Mesenchymal stem cell (in vitro differentiated cells and primary cell): ENCODE measurements around the gene DARS1.

Source experiments
- DNase-seq: peaks from one replicate; pipeline ENCODE4 v3.0.0-alpha.2; 2013
- H2AFZ ChIP-seq: one replicate; pipeline ENCODE4 v1.6.1; 2013; ENCODE audit warnings: low read depth, mild to moderate bottlenecking, control low read depth, inconsistent platforms, low read length, moderate library complexity
- H2AK5ac ChIP-seq: 2 replicates; pipeline ENCODE4 v1.6.1; 2013; ENCODE audit warnings: low read length, moderate library complexity, mild to moderate bottlenecking, inconsistent platforms; ENCODE audit not compliant: severe bottlenecking
- H2BK120ac ChIP-seq: one replicate; pipeline ENCODE4 v1.6.1; 2013; ENCODE audit warnings: low read depth, mild to moderate bottlenecking, inconsistent platforms, low read length, moderate library complexity
- H2BK12ac ChIP-seq, 2 experiments: one replicate each; pipeline ENCODE4 v1.6.1; 2013; ENCODE audit warnings: inconsistent platforms in 2 of 2, low read length in 2 of 2, mild to moderate bottlenecking in 2 of 2, moderate library complexity in 2 of 2, control low read depth in 1 of 2
- H2BK15ac ChIP-seq: one replicate; pipeline ENCODE4 v1.6.1; 2013; ENCODE audit warnings: mild to moderate bottlenecking, low read depth, inconsistent platforms; ENCODE audit not compliant: poor library complexity, severe bottlenecking
- H2BK5ac ChIP-seq: 2 replicates; pipeline ENCODE4 v1.6.1; 2013; ENCODE audit warnings: low read depth, mild to moderate bottlenecking, low read length, control low read depth, inconsistent platforms; ENCODE audit not compliant: poor library complexity, severe bottlenecking
- H3K14ac ChIP-seq, 2 experiments: one replicate each; pipeline ENCODE4 v1.6.1; 2013; ENCODE audit warnings: inconsistent platforms in 2 of 2, low read length in 2 of 2, control low read depth in 1 of 2, mild to moderate bottlenecking in 1 of 2, moderate library complexity in 1 of 2
- H3K18ac ChIP-seq, 2 experiments: one replicate each; pipeline ENCODE4 v1.6.1; 2013; ENCODE audit warnings: inconsistent platforms in 2 of 2, low read length in 2 of 2, control low read depth in 1 of 2, low read depth in 1 of 2, mild to moderate bottlenecking in 1 of 2
- H3K23ac ChIP-seq, 2 experiments: one replicate each; pipeline ENCODE4 v1.6.1; 2013; ENCODE audit warnings: inconsistent platforms in 2 of 2, low read length in 2 of 2, mild to moderate bottlenecking in 2 of 2, moderate library complexity in 2 of 2, control low read depth in 1 of 2
- H3K27ac ChIP-seq: 2 replicates; pipeline ENCODE4 v1.5.1; 2013; ENCODE audit warnings: mild to moderate bottlenecking, moderate library complexity, low read length, control low read depth, inconsistent platforms; ENCODE audit not compliant: poor library complexity, severe bottlenecking
- H3K27me3 ChIP-seq, 2 experiments: 2 replicates each; pipeline versions ENCODE4 v1.6.1 to v1.7.0; 2013; ENCODE audit warnings: low read length in 2 of 2, mild to moderate bottlenecking in 2 of 2, moderate library complexity in 2 of 2, control low read depth in 1 of 2, inconsistent platforms in 1 of 2; ENCODE audit not compliant: control insufficient read depth in 1 of 2, insufficient read depth in 1 of 2
- H3K36me3 ChIP-seq, 2 experiments: 2 replicates each; pipeline versions ENCODE4 v1.6.1 to v1.7.0; 2013; ENCODE audit warnings: low read length in 2 of 2, control low read depth in 1 of 2, inconsistent platforms in 1 of 2, low read depth in 1 of 2, mild to moderate bottlenecking in 1 of 2; ENCODE audit not compliant: insufficient read depth in 2 of 2, control insufficient read depth in 1 of 2
- H3K4ac ChIP-seq, 2 experiments: one replicate each; pipeline ENCODE4 v1.6.1; 2013; ENCODE audit warnings: inconsistent platforms in 2 of 2, low read length in 2 of 2, mild to moderate bottlenecking in 2 of 2, moderate library complexity in 2 of 2, control low read depth in 1 of 2, low read depth in 1 of 2
- H3K4me1 ChIP-seq: 2 replicates; pipeline ENCODE4 v1.6.1; 2013; ENCODE audit warnings: low read depth, low read length, control low read depth; ENCODE audit not compliant: control insufficient read depth, insufficient read depth
- H3K4me2 ChIP-seq: 2 replicates; pipeline ENCODE4 v1.6.1; 2013; ENCODE audit warnings: low read length, mild to moderate bottlenecking, inconsistent platforms; ENCODE audit not compliant: poor library complexity, severe bottlenecking
- H3K4me3 ChIP-seq, 2 experiments: 2 replicates each; pipeline versions ENCODE4 v1.5.1 to v1.7.0; 2013; ENCODE audit warnings: low read length in 2 of 2, mild to moderate bottlenecking in 2 of 2, control low read depth in 1 of 2, low read depth in 1 of 2; ENCODE audit not compliant: insufficient read depth in 1 of 2
- H3K79me1 ChIP-seq: replicated peaks from 2 replicates; pipeline ENCODE4 v1.6.1; 2013; ENCODE audit warnings: mild to moderate bottlenecking, control low read depth, low read length, inconsistent platforms; ENCODE audit not compliant: poor library complexity, severe bottlenecking
- H3K9ac ChIP-seq: 2 replicates; pipeline ENCODE4 v1.7.0; 2013; ENCODE audit warnings: mild to moderate bottlenecking, low read length, moderate library complexity
- H3K9me3 ChIP-seq: 2 replicates; pipeline ENCODE4 v1.7.0; 2013; ENCODE audit warnings: mild to moderate bottlenecking, low read length; ENCODE audit not compliant: control insufficient read depth
- H4K8ac ChIP-seq: one replicate; pipeline ENCODE4 v1.6.1; 2013; ENCODE audit warnings: inconsistent platforms, mild to moderate bottlenecking, low read length, moderate library complexity
- H4K91ac ChIP-seq: one replicate; pipeline ENCODE4 v1.6.1; 2013; ENCODE audit warnings: mild to moderate bottlenecking, low read length, inconsistent platforms
- WGBS: methylation state at CpG from one replicate; pipeline ENCODE4 v1.1.7; 2013; ENCODE audit warnings: mixed read lengths; 5-methylcytosine and 5-hydroxymethylcytosine counted together

DARS1 gene

GRCh38 chr2:135997380-135997779 is 12.0 kb upstream of the DARS1 start:
- Histone ChIP-seq H2AK5ac (no peak overlapping the region), H2AFZ (no peak overlapping the region), H2BK120ac (no peak overlapping the region), H2BK12ac (no peak overlapping the region), H3K23ac (no peak overlapping the region), H3K27me3 (no peaks in the 10 kb centered on the region), H2BK5ac (no peak overlapping the region), H3K9ac (no peak overlapping the region), H4K8ac (no peak overlapping the region), H3K4me3 (no peak overlapping the region), H2BK15ac (no peak overlapping the region), H3K14ac (no peak overlapping the region), H3K18ac (no peak overlapping the region), H3K4me2 (no peak overlapping the region), H3K9me3 (no peaks in the 10 kb centered on the region), H3K4me1 (peaks cover 2% of the 10 kb centered on the region), H4K91ac (no peak overlapping the region), H3K36me3 (no peaks in the 10 kb centered on the region), H3K4ac (no peak overlapping the region), H3K27ac (no peak overlapping the region), H3K79me1 (no peaks in the 10 kb centered on the region)
- 62% methylated on average over 5 of the region's 5 CpGs for WGBS
- DNase-seq, result no peak

DNA sequence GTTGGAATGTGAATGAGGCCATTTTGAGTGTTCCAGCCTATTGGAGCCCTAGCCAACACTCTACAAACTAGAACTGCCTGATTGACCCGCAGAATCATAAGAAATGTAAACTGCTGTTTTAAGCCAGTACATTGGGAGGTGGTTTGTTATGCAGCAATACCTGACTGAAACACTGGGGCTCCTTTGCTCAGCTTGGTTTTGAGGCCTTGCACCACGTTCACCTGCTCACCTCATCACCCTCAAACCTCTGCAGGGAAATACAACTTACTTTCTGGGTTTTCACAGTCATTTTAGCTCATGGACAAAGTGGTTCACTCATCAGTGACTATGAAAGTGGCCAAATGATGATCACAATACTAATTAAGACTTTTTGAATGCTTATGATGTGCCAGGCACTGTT is 10.9 kb upstream of the DARS1 start:
- no peak overlapping the region for H2AK5ac ChIP-seq
- H2BK12ac ChIP-seq, result no peak overlapping the region
- no peak overlapping the region for H3K23ac ChIP-seq
- no peak overlapping the region for H2BK5ac ChIP-seq
- H3K18ac ChIP-seq, result no peak overlapping the region
- no peak overlapping the region for H3K4me3 ChIP-seq
- H3K14ac ChIP-seq, result no peak overlapping the region
- H3K9me3 ChIP-seq, result no peaks in the 10 kb centered on the region
- H3K4me2 ChIP-seq, result no peak overlapping the region
- no peak overlapping the region for H2BK120ac ChIP-seq
- H3K79me1 ChIP-seq, result no peaks in the 10 kb centered on the region
- no peak overlapping the region for H4K8ac ChIP-seq
- H3K4ac ChIP-seq, result no peak overlapping the region
- DNase-seq, result no peak
- H3K4me1 ChIP-seq, result peaks cover 2% of the 10 kb centered on the region
- no peaks in the 10 kb centered on the region for H3K27me3 ChIP-seq
- no peak overlapping the region for H4K91ac ChIP-seq
- H2BK15ac ChIP-seq, result no peak overlapping the region
- no peaks in the 10 kb centered on the region for H3K36me3 ChIP-seq
- no peak overlapping the region for H3K9ac ChIP-seq
- H2AFZ ChIP-seq, result no peak overlapping the region
- H3K27ac ChIP-seq, result no peak overlapping the region
- WGBS, result no CpG with 5 or more reads among the region's 2 CpGs

- no peak overlapping the region for H3K9ac ChIP-seq
- no peak overlapping the region for H3K4me2 ChIP-seq
- H2AK5ac ChIP-seq, result no peak overlapping the region
- H3K18ac ChIP-seq, result no peak overlapping the region
- H2BK12ac ChIP-seq, result no peak overlapping the region
- no peaks in the 10 kb centered on the region for H3K9me3 ChIP-seq
- H3K4ac ChIP-seq, result no peak overlapping the region
- no peaks in the 10 kb centered on the region for H3K79me1 ChIP-seq
- no peaks in the 10 kb centered on the region for H3K36me3 ChIP-seq
- H3K4me1 ChIP-seq, result peaks cover 2% of the 10 kb centered on the region
- H2AFZ ChIP-seq, result no peak overlapping the region
- 100% methylated on average over 3 of the region's 3 CpGs for WGBS
- H3K14ac ChIP-seq, result no peak overlapping the region
- H2BK120ac ChIP-seq, result no peak overlapping the region
- no peaks in the 10 kb centered on the region for H3K27me3 ChIP-seq
- H2BK5ac ChIP-seq, result no peak overlapping the region
- H4K91ac ChIP-seq, result no peak overlapping the region
- DNase-seq, result no peak
- no peak overlapping the region for H3K23ac ChIP-seq
- H3K4me3 ChIP-seq, result no peak overlapping the region
- H4K8ac ChIP-seq, result no peak overlapping the region
- H3K27ac ChIP-seq, result no peak overlapping the region
- no peak overlapping the region for H2BK15ac ChIP-seq
These were observed 8.9 kb upstream of the DARS1 start for GRCh38 chr2:135994281-135994680.

DNA sequence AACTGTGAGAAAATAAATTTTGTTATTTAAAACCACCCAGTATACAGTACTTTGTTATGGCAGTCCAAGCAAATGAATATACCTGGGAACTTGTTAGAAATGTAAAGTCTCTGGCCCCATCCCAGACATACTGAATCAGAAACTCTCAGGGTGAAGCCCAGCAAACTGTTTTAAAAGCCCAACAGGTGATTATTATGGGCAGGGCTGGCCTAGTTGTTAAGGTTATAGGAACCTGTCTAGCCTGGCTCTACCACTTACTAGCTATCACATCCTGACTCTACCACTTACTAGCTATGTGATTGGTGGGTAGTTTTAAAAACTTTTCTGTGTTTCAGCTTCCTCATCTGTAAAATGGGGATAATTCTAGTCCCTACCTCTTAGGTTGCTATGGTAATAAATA is 8.0 kb upstream of the DARS1 start:
- no peak overlapping the region for H3K4me3 ChIP-seq
- no peak overlapping the region for H3K23ac ChIP-seq
- no peak overlapping the region for H3K4me2 ChIP-seq
- H2BK5ac ChIP-seq, result no peak overlapping the region
- H4K8ac ChIP-seq, result no peak overlapping the region
- no peak overlapping the region for H3K9ac ChIP-seq
- no peak overlapping the region for H4K91ac ChIP-seq
- no peak overlapping the region for H2BK120ac ChIP-seq
- no peak overlapping the region for H2BK15ac ChIP-seq
- H3K18ac ChIP-seq, result no peak overlapping the region
- H3K4me1 ChIP-seq, result peaks cover 2% of the 10 kb centered on the region
- H3K14ac ChIP-seq, result no peak overlapping the region
- no peak overlapping the region for H2AK5ac ChIP-seq
- H3K4ac ChIP-seq, result no peak overlapping the region
- no peak overlapping the region for H2BK12ac ChIP-seq
- H3K79me1 ChIP-seq, result no peaks in the 10 kb centered on the region
- DNase-seq, result no peak
- no peaks in the 10 kb centered on the region for H3K27me3 ChIP-seq
- no peak overlapping the region for H3K27ac ChIP-seq
- no peaks in the 10 kb centered on the region for H3K36me3 ChIP-seq
- H3K9me3 ChIP-seq, result no peaks in the 10 kb centered on the region
- no peak overlapping the region for H2AFZ ChIP-seq
